Activated CD4-positive, alpha-beta T cell treated with anti-CD3 and anti-CD28 coated beads for 4 hours (primary cell): ENCODE measurements around the gene MZF1.
A peak's percentile ranks its signal among the peaks of the same experiment; 100 is the strongest.

Experiments
- DNase-seq, 2 donors: peaks; one replicate each; pipeline ENCODE4 v3.0.0-alpha.2; 2020

MZF1 gene

DNA sequence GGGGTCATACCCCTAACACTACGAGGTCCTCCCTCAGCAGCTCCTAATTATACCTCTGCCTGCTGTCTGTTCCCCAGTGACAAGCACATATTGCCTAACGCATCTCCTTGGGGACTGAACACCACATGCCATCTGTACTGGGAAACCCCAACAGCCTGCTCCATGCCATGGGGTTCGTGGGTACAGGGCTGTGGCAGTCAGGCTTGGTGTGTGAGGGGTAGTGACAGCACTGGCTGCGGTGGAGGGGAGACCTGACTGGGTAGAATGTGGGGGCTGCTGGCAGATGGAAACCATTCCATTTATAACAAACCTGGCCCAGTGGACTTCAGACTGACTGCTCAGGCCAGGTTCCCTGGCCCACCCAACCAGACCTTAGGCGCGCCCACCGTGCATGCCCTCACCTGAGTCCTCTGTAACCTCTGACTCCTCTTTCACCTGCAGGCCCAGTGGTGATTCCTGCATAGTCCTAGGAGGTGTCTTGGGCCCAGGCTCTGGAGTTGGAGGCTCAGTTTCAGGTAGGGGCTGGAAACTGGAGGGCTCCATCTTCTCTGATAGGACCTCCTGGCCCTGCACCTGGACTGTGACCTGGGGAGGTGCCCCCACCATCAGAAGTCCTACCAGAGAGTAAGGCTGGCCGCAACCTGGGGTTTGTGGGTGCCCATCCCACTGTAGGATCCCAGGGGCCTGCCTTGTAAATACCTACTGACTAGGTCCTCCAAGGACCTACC lies 3.0 kb downstream of the MZF1 start:
- DNase-seq: peak in 1 of 2 donors; percentile 0

DNA sequence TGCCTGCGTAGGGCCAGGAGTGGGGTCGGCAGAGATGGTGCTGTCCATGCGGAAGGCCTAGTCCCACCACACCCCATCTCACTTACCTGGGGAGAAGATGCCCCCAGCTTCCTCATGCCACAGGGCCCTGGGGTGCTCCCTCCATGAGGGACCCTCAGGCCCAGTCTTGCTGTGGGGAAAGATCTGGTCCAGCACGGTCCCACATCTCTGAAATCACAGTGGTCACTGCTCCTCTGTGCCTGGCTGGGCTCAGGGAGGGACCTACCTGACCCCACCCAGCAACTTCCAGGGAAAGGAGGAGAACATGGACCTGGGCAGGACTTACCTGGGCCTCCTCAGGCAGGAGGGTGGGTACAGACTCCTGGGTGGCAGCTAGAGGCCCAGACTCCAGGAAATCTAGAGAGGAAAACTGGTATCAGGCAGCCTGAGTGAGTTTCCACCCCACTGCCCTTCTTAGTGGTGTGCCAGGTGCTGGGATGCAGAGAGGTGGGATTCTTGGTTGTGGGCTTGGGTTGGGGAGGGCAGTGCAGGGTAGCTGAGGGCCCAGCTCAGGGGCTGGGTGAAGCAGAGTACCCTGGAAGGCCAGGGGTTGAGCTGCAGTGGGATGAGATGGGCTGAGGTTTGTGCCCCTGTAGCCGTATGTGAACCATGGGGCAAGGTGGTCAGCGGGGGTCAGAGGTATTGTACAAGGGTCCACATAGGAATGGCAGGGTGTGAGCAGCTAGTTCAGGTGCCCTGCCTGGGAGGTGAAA lies 3.8 kb downstream of the MZF1 start:
- DNase-seq: no peak

DNA sequence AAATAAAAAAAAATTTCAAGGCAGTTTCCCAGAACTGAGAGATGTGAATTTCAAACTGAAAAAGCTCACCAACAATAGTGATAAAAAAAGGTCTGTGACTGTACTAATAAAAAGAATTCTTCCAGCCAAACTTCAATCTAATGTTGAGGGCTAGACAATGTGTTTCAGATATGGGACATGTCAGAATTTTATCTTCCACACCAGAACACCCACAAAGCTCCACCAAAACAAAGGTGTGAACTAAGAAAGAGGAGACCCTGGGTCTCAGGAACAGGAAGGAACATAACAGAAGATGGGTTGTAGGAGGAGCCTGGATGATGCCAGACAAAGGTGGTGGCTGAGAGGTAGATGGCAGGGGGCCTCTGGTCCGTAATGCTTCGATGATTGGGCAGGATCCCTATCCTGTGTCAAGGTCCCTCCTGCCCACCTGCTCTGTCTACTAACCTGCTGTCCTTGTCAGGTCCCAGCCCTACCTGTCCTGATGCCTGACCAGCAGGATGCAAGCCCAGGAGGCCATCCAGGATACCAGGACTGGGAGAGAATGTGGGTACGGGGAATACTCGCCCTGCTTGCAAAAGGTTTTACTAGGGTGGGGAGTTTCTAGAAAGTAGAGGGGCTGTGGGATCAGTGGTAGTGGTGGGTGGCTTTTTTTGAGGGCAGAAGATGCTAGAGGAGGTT lies 4.5 kb downstream of the MZF1 start:
- no peak for DNase-seq

DNA sequence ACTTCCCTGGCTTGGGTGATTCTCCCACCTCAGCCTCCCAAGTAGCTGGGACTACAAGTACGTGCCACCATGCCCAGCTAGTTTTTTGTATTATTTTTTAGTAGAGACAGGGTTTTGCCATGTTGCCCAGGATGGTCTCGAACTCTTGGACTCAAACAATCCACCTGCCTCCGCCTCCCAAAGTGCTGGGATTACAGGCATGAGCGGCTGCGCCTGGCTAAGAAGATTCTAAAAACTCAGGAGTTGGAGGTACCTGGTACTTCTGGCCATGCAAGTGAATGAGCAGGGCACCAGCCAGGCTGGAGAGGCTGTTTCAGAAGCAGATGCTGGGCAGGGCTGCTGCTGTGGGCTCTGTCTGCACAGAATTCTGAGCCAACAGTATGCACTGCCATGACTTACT lies 6.1 kb downstream of the MZF1 start:
- no peak for DNase-seq

DNA sequence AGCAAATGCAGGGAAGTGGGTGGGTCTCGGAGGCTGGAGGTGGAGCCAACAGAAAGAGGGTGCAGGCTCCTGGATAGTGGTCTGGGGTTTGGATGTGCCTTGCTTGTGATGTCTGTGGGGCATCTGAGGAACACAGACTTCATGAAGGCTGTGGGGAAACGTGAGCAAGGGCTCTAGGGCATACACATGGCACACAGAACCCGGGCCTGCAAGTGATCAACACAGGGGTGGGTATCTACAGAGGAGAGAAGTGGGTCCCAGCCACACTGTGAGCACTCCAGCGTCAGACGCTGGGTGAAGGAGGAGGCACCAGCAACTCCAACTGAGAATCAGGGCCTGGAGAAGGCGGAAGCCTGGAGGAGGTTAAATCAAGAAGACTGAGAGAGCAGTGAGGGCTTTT lies 9.3 kb downstream of the MZF1 start:
- DNase-seq: no peak

DNA sequence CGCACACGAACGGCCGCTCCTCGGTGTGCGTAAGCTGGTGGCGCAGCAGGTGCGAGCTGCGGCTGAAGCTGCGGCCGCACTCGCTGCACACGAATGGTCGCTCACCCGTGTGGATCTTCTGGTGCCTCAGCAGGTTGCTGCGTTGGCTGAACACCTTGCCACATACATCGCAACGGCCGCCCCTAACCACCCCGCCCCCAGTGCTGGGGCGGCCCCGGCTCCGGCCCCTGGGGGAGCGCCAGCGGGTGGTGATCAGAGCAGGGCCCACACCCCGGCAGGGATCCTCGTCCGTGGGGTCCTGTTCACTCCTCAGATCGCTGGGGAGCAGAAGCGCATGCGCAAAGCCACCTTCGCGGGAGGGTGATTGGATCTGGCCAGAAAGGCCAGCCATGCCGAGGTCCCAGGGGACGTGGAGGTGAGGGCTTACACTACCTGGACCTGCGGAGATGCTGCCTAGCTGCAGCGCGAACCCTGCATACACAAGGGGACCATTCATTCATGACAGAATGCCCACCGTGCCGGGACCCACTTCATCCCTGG lies 10.0 kb downstream of the MZF1 start:
- no peak for DNase-seq

DNA sequence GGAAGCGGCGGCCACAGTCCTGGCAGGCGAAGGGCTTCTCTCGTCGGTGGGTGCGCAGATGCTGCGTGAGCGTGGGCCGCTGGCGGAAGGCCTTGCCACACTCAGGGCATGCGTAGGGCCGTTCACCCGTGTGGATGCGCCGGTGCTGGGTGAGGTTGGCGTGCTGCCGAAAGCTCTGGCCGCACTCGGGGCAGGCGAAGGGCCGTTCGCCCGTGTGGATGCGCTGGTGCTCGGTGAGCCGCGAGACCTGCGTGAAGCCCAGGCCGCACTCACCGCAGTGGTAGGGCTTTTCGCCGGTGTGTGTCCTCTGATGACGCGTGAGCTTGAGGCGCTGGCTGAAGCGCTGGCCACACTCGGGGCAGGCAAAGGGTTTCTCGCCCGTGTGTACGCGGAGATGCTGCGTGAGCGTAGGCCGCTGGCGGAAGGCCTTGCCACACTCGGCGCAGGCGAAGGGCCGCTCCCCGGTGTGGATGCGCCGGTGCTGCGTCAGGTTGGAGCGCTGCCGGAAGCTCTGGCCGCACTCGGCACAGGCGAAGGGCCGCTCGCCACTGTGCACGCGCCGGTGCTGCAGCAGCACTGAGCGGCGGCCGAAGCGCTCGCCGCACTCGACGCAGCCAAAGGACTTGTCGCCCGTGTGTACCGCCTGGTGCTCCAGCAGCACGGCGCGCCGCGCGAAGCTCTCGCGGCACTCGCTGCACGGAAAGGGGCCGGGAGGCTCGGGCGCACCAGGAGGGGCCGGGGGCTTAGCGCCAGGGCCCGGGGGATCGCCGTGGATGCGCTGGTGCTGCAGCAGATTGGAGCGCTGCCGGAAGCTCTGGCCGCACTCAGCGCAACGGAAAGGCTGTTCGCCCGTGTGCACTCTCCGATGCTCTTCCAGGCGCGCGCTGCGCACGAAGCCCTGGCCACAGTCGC lies 10.8 kb downstream of the MZF1 start:
- DNase-seq: no peak

DNA sequence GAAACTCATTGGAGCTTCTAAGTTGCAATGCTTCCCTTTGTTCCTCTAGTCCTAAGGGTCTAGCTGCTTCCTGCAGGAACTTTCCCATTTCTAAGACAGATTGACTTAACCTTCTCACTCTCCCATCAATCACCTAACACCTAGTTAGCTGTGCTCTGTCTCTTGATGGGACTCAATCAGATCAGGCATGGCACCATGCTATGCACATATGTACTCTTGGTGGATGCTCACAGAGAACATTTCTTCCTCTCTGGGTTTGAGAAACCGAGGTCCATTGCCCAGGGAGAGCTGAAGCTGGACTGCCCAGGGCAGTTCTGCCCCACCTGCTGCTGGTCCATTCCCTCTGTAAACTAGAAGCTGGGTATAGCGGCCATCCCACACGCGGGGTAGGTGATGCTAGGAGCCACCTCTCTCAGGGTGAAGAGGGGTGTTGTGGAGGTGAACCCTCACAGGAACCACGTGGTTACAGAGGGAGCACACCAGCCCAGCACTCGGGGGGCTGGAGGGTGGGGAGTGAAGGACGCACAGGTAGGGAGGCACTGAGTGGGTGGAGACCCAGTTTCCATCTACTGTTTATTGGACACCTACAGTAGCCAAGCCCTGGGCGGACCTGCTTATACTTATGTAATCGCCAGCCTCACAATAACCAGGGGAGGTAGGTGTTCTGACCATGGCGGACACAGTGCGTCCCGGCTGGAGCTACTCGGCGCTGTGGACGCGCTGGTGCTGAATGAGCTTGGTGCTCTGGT lies 11.6 kb downstream of the MZF1 start:
- no peak for DNase-seq

GRCh38 chr19:58560921-58561320 lies 12.2 kb downstream of the MZF1 start:
- DNase-seq: no peak

DNA sequence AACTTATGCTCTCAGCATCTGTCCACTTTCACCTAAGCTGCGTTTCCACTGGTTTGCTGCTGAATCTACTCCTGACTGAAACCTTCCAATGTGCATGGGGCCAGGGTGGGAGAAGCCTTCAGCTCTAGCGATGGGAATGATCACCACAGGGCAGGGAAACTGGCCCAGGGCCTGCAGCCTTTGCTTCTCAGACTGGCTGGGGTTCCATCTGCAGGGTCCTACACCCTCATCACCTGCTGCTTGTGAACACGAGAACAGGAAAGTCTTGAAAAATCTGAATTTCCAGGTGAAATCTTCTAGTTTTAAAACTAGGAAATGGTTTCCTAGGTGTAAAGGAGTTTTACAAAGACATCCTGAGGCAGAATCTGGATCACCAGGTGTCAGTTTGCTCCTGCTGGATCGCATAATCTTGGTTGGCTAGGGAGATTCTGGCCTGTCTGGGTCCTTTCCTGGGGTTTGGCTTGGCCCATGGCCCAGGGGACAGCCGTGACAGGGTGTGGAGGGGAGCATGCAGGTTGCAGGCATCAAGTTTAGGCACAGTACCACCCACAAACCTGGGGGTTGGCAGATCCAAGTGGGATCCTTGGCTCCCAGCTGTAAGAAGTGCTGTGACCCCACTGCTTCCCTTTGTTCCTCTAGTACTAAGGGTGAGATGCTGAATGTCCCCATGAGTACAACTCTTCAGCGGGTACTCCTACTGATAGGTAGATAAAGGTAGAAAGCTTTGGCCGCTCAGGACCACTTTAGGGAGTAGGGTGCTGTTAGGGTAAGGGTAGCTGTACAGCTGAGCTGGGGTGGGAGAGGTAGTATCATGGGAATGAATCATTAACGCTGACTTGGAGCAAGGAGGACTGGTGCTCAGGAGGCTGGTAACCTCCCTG lies 12.9 kb downstream of the MZF1 start:
- DNase-seq: no peak

GRCh38 chr19:58559275-58560006 lies 13.7 kb downstream of the MZF1 start:
- peak; percentile 39 to 57 for DNase-seq

DNA sequence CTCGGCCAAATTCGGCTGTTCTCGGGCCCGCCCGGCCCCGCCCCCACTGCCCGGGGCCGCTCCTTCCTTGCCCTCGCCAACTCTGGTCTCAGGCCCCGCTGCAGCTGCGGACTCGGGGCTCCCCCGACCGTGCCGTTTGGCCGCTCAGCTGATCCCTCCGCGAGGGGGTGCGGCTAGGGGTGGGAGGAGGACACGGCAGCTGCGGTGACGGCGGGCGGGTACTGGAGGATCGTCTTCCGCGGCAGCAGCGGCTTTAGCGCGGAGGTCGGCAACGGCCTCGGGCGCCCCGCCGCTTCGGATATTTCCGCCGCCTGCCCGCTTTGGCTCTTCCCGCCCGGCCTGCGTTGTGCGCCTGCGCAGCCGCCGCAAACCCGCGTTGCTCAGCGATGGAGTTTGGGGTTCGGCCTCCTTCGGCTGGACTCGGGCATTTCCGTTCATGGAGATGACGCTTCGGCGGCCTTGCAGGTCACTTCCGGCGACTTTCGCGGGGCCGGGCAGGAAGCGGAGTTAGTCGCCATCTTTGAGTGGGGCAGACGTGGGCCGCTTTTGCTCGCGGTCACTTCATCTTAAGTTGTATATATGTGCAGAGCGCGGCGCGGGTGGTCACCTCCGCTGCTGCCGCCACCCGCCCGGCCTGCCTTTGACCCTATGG lies 14.4 kb downstream of the MZF1 start:
- DNase-seq: peak; percentile 98 to 99

DNA sequence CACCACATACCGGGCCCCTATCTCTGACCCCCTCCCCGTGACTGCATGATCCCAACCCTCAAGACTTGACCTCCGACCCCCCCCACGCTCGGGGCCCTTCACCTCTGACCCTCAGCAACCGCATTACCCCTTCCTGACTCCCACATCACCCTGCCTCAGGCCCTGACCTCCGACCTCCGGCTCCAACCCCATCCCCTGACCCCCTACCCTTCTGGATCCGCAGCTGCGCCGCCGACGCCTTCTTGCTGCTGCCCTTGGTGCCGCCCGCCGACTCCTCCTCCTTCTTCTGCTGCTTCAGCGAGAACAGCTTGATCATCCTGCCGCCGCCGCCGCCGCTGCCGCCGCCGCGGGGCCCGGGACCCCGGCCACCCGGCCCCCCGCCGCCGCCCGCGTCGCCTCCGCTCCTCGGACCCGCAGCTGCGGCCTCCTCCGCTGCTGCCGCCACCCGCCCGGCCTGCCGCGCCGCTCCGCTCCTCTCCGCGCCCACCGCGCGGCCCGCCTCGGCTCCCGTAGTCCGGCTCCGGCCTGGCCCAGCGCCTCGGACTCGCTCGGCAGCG lies 15.0 kb downstream of the MZF1 start, which contains the start of gene UBE2M:
Gene UBE2M (minus strand): TSS at position 546 of the 557 bp plus-strand sequence. CDS start 230 bp downstream, at position 316.
- DNase-seq: peak; percentile 47 to 64

- no peak for DNase-seq
These were observed 15.7 kb downstream of the MZF1 start for GRCh38 chr19:58557221-58558065.

- DNase-seq: no peak
These were observed 16.4 kb downstream of the MZF1 start for GRCh38 chr19:58556622-58557220.

GRCh38 chr19:58555920-58556621 lies 17.1 kb downstream of the MZF1 start:
- no peak for DNase-seq

GRCh38 chr19:58555369-58555885 lies 17.7 kb downstream of the MZF1 start:
- DNase-seq: no peak
